HEK293 (cell line): ENCODE results near the gene UTP11.

Experiments used
- CTCF ChIP-seq: fragments of 450-650 bp; formaldehyde crosslinking; IDR thresholded peaks from 2 replicates; pipeline ENCODE4 v1.5.1; 2016; ENCODE audit warnings: missing biosample characterization, missing genetic modification characterization
- EGR2 ChIP-seq: fragments of 450-650 bp; formaldehyde crosslinking; IDR thresholded peaks from 2 replicates; pipeline ENCODE4 v1.5.1; 2016; ENCODE audit warnings: low read depth, missing biosample characterization, missing genetic modification characterization
- MEIS1 ChIP-seq: sonication (generic); formaldehyde crosslinking; IDR thresholded peaks from 2 replicates; pipeline ENCODE4 v1.8.1; 2022; ENCODE audit warnings: missing genetic modification reagents, mild to moderate bottlenecking, borderline replicate concordance
- ZNF37A ChIP-seq: fragments of 450-650 bp; IDR thresholded peaks from 2 replicates; pipeline ENCODE4 v1.5.1; 2018; ENCODE audit warnings: missing biosample characterization, missing genetic modification characterization
- ZNF660 ChIP-seq: fragments of 450-650 bp; IDR thresholded peaks from 2 replicates; pipeline ENCODE4 v1.5.1; 2018; ENCODE audit warnings: missing biosample characterization, mild to moderate bottlenecking, missing genetic modification characterization
- ZNF776 ChIP-seq: fragments of 450-650 bp; formaldehyde crosslinking; IDR thresholded peaks from 2 replicates; pipeline ENCODE4 v1.5.0; 2017; ENCODE audit warnings: missing biosample characterization, missing genetic modification characterization, borderline replicate concordance
- TF ChIP-seq, protein P1 (sequence below): fragments of 450-650 bp; formaldehyde crosslinking; IDR thresholded peaks from 2 replicates; pipeline ENCODE4 v1.5.1; 2016; ENCODE audit warnings: missing biosample characterization, missing genetic modification characterization

GRCh38 chr1:38073534-38074301, 61.2 kb downstream of the UTP11 start:
- no peak for TF ChIP-seq ZNF660 (tag by site-specific recombination)
- no peak for TF ChIP-seq CTCF
- TF ChIP-seq, protein P1, sequence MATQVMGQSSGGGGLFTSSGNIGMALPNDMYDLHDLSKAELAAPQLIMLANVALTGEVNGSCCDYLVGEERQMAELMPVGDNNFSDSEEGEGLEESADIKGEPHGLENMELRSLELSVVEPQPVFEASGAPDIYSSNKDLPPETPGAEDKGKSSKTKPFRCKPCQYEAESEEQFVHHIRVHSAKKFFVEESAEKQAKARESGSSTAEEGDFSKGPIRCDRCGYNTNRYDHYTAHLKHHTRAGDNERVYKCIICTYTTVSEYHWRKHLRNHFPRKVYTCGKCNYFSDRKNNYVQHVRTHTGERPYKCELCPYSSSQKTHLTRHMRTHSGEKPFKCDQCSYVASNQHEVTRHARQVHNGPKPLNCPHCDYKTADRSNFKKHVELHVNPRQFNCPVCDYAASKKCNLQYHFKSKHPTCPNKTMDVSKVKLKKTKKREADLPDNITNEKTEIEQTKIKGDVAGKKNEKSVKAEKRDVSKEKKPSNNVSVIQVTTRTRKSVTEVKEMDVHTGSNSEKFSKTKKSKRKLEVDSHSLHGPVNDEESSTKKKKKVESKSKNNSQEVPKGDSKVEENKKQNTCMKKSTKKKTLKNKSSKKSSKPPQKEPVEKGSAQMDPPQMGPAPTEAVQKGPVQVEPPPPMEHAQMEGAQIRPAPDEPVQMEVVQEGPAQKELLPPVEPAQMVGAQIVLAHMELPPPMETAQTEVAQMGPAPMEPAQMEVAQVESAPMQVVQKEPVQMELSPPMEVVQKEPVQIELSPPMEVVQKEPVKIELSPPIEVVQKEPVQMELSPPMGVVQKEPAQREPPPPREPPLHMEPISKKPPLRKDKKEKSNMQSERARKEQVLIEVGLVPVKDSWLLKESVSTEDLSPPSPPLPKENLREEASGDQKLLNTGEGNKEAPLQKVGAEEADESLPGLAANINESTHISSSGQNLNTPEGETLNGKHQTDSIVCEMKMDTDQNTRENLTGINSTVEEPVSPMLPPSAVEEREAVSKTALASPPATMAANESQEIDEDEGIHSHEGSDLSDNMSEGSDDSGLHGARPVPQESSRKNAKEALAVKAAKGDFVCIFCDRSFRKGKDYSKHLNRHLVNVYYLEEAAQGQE, result no peak
- TF ChIP-seq EGR2, result no peak
- TF ChIP-seq ZNF776 (tag by site-specific recombination), result no peak
- TF ChIP-seq ZNF37A (tag by site-specific recombination), result no peak
- no peak for TF ChIP-seq MEIS1 (CRISPR knock-in tag)
